Vagina (tissue), 2 donors: ENCODE measurements around the gene HSD17B14. TPM values are rescaled to one million over a fixed set of nuclear protein-coding genes. Genes with fewer than 3 reads are reported as not detected.

ENCODE experiments used
- DNase-seq, 2 donors: peaks; one replicate each; pipeline ENCODE4 v3.0.0-alpha.2; 2017; ENCODE audit errors: extremely low spot score in 2 of 2
- H3K27ac ChIP-seq: fragments of 200-600 bp; sonication (generic); one replicate; pipeline ENCODE4 v1.5.1; 2019
- H3K27me3 ChIP-seq: fragments of 200-600 bp; sonication (generic); one replicate; pipeline ENCODE4 v1.5.1; 2019
- H3K36me3 ChIP-seq, 2 donors: fragments of 200-600 bp; sonication (generic); one replicate each; pipeline ENCODE4 v1.5.1; 2017 to 2019
- H3K4me1 ChIP-seq: fragments of 200-600 bp; sonication (generic); one replicate; pipeline ENCODE4 v1.5.1; 2019
- H3K4me3 ChIP-seq, 2 donors: fragments of 200-600 bp; sonication (generic); 1 replicate in 1 of 2; 2 replicates in 1 of 2; pipeline ENCODE4 v1.5.1; 2016 to 2019
- H3K9me3 ChIP-seq: fragments of 200-600 bp; sonication (generic); one replicate; pipeline ENCODE4 v1.5.1; 2019
- CTCF ChIP-seq, 3 experiments: fragments of 450-650 bp in 2 of 3; fragments of 200-600 bp in 1 of 3; sonication (generic) in 1 of 3; IDR thresholded peaks; one replicate each; pipeline ENCODE4 v1.5.1; 2017 to 2019; ENCODE audit warnings: antibody characterized with exemption in 3 of 3, mild to moderate bottlenecking in 2 of 3, moderate library complexity in 2 of 3
- POLR2A ChIP-seq, 2 donors: fragments of 450-650 bp; IDR thresholded peaks; one replicate each; pipeline ENCODE4 v1.6.1; 2017; ENCODE audit warnings: antibody characterized with exemption in 2 of 2, mild to moderate bottlenecking in 2 of 2, moderate library complexity in 2 of 2
- POLR2AphosphoS5 ChIP-seq, 2 donors: sonication (generic); formaldehyde crosslinking; IDR thresholded peaks; one replicate each; pipeline ENCODE4 v1.9.0; 2017; ENCODE audit warnings: antibody characterized with exemption in 2 of 2, mild to moderate bottlenecking in 2 of 2, low read depth in 1 of 2; ENCODE audit not compliant: insufficient read depth in 1 of 2
- intact Hi-C: fragments of 100-400 bp; cut with DNase I; formaldehyde crosslinking; loops from one replicate; pipeline ENCODE4 v1.15.1; 2023
- total RNA-seq: library from RNA; depleted of rRNA; stranded (reverse); fragments of >200 nt; gene quantifications from one replicate; pipeline ENCODE4 v1.2.3, GENCODE V29; 2016

Gene HSD17B14
- total RNA-seq, 1 donor from 2014 or later, result 19.2 TPM

DNA sequence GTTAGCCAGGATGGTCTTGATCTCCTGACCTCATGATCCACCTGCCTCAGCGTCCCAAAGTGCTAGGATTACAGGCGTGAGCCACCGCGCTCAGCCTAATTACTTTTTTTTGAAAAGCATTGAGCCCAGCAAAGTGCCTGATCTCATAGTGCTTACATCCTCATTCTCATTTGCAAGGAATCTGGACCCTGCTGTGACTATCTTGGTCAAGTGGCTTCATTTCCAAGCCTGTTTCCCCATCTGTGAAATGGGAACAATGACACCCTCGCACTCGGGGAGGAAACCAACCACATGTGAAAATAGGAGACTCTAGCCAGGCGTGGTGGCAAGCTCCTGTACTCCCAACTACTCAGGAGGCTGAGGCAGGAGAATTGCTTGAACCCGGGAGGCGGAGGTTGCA, 33.8 kb upstream of the HSD17B14 start:
- TF ChIP-seq POLR2A (IDR thresholded peaks at IDR 0.05), result no peak
- TF ChIP-seq CTCF (IDR thresholded peaks at IDR 0.05), result no peak
- intact Hi-C loops, result loop anchor here (5.0 to 10.0 kb wide), 2 partner anchors 95 to 1838 kb away; partner anchors contain the start of gene FTL
- Histone ChIP-seq H3K9me3 (no peaks in the 10 kb centered on the region), H3K4me1 (peaks cover 41% of the 10 kb centered on the region), H3K27me3 (no peaks in the 10 kb centered on the region), H3K4me3 (no peak overlapping the region), H3K27ac (no peak overlapping the region), H3K36me3 (peaks cover 0 to 7% of the 10 kb centered on the region in 2 donors)
- no peak for DNase-seq

DNA sequence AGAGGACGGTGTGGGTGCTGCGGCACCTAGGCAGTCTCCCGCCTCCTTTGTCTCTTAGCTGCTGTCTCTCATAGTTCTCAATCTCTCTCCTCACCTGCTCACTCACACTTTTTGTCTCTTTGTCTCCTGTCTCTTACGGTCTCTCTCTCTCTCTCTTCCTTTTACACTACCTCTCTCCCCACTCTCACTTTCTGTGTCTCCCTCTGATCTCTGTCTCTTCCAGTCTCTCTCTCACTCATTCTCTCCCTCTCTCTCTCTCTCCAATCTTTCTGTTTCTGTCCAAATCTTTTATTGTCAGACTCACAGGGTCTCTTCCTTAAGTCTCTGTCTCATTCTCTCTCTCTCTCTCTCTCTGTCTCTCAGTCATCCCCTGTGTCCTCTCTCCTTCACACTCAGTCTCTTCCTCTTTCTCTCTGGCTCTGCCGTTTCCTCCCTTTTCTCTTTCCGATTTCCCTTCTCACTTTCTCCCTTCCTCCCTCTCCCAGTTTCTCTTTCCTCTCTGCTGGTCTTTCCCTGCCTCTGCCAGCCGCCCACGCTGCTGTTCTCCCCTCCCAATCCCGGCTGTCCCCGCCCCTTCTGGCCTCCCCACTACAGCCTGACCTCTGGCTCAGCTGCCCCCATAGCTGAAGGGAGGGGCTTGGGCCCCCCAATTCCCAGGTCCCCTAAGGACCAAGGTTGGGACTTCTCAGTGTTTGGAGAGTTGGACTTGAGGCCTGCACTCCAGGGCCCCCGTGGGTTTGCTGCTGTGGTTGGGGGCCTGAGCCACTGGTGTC, 32.0 kb upstream of the HSD17B14 start, which contains the start of gene PLEKHA4:
Gene PLEKHA4, minus strand, starts transcription at position 504 of the 773 bp plus-strand sequence. CDS start 997 bp downstream, outside the sequence.
- H3K27me3 ChIP-seq, result no peaks in the 10 kb centered on the region
- peak within 1 kb of the TSS; percentile 94 for H3K27ac ChIP-seq
- TF ChIP-seq POLR2AphosphoS5 (IDR thresholded peaks at IDR 0.05; ENCODE audit: insufficient read depth in 1 of 2, low read depth in 1 of 2), result peak; percentile 32 to 64
- TF ChIP-seq CTCF (IDR thresholded peaks at IDR 0.05), result no peak
- no peak for TF ChIP-seq POLR2A (IDR thresholded peaks at IDR 0.05)
- no peak for DNase-seq
- no peaks in the 10 kb centered on the region for H3K36me3 ChIP-seq
- peaks cover 24% of the 10 kb centered on the region for H3K4me1 ChIP-seq
- intact Hi-C loops, result no loop called here
- H3K4me3 ChIP-seq, result peak within 1 kb of the TSS; percentile 32 to 51
- H3K9me3 ChIP-seq, result no peaks in the 10 kb centered on the region

GRCh38 chr19:48867746-48868113, 31.4 kb upstream of the HSD17B14 start:
- Histone ChIP-seq H3K36me3 (no peaks in the 10 kb centered on the region), H3K9me3 (no peaks in the 10 kb centered on the region), H3K27ac (peak overlapping the region; percentile 94), H3K27me3 (no peaks in the 10 kb centered on the region), H3K4me1 (peaks cover 21% of the 10 kb centered on the region), H3K4me3 (peak overlapping the region; percentile 32 to 51)
- no peak for DNase-seq
- TF ChIP-seq POLR2A (IDR thresholded peaks at IDR 0.05) (no peak), POLR2AphosphoS5 (IDR thresholded peaks at IDR 0.05; ENCODE audit: insufficient read depth in 1 of 2, low read depth in 1 of 2) (no peak), CTCF (IDR thresholded peaks at IDR 0.05) (no peak)
- intact Hi-C loops, result no loop called here

DNA sequence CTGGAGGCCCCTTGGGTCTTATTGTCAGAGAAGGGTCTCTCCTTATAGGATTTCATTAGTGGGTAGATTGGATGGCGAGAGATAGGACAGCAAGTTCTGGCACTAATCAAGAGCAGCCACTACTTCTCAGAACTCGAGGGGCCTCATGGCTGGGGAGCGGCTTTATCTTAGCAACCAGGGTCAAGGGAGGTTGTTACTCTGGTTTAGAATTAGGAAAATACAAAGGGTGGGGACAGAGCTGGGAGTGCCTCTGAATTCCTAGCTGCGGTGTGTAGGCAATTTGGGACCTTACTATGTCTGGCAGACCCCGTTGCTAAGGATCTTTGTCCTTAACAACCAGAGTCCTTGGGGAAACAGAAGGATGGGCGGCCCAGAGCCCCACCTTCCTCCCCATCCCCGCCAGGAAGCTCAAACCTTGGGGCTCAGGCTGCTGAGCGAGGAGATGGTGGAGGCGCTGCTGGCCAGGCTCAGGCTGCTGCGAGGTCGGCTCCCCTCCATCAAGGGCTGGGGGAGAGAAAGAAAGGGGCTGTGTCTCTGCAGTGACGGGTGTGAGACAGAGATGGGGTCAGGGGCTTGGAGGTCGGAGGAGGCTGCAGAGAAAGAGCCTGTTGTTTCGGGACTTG, 30.9 kb upstream of the HSD17B14 start:
- peak overlapping the region; percentile 32 to 51 for H3K4me3 ChIP-seq
- intact Hi-C loops, result no loop called here
- no peaks in the 10 kb centered on the region for H3K9me3 ChIP-seq
- peak overlapping the region; percentile 94 for H3K27ac ChIP-seq
- DNase-seq, result no peak
- no peaks in the 10 kb centered on the region for H3K27me3 ChIP-seq
- TF ChIP-seq POLR2A (IDR thresholded peaks at IDR 0.05) (no peak), CTCF (IDR thresholded peaks at IDR 0.05) (no peak), POLR2AphosphoS5 (IDR thresholded peaks at IDR 0.05; ENCODE audit: insufficient read depth in 1 of 2, low read depth in 1 of 2) (no peak)
- peaks cover 21% of the 10 kb centered on the region for H3K4me1 ChIP-seq
- no peaks in the 10 kb centered on the region for H3K36me3 ChIP-seq

- no peaks in the 10 kb centered on the region for H3K9me3 ChIP-seq
- DNase-seq, result no peak
- no peaks in the 10 kb centered on the region for H3K27me3 ChIP-seq
- peak overlapping the region; percentile 94 for H3K27ac ChIP-seq
- no peak for TF ChIP-seq CTCF (IDR thresholded peaks at IDR 0.05)
- TF ChIP-seq POLR2A (IDR thresholded peaks at IDR 0.05), result no peak
- H3K4me1 ChIP-seq, result peaks cover 21% of the 10 kb centered on the region
- H3K4me3 ChIP-seq, result no peak overlapping the region
- H3K36me3 ChIP-seq, result no peaks in the 10 kb centered on the region
- intact Hi-C loops, result no loop called here
Measured at GRCh38 chr19:48866692-48867091, 30.4 kb upstream of the HSD17B14 start.
